Adipocyte (in vitro differentiated cells): ENCODE results near the gene UGT1A5.
"Not testable (repeated sequence)": the region's sequence is repeated elsewhere in the genome, so short reads cannot be mapped to it uniquely, and the experiment has no call there.

Experiments used
- DNase-seq: peaks from one replicate; pipeline ENCODE4 v3.0.0-alpha.2; 2015; ENCODE audit warnings: low read depth
- H3K27me3 ChIP-seq: replicated peaks from 2 replicates; pipeline ENCODE4 v1.7.0; 2013; ENCODE audit warnings: mild to moderate bottlenecking, low read length, moderate library complexity; ENCODE audit not compliant: control insufficient read depth, insufficient read depth
- H3K36me3 ChIP-seq: 2 replicates; pipeline ENCODE4 v1.7.0; 2013; ENCODE audit warnings: low read length, mild to moderate bottlenecking, moderate library complexity; ENCODE audit not compliant: control insufficient read depth, insufficient read depth, severe bottlenecking
- H3K4me1 ChIP-seq: 2 replicates; pipeline ENCODE4 v1.7.0; 2013; ENCODE audit warnings: mild to moderate bottlenecking, low read length, moderate library complexity; ENCODE audit not compliant: control insufficient read depth, insufficient read depth
- H3K4me3 ChIP-seq: 2 replicates; pipeline ENCODE4 v1.7.0; 2013; ENCODE audit warnings: mild to moderate bottlenecking, low read length, moderate library complexity
- H3K9ac ChIP-seq: 2 replicates; pipeline ENCODE4 v1.7.0; 2013; ENCODE audit warnings: mild to moderate bottlenecking, low read length, moderate library complexity
- H3K9me3 ChIP-seq: 2 replicates; pipeline ENCODE4 v1.7.0; 2013; ENCODE audit warnings: mild to moderate bottlenecking, low read length, moderate library complexity; ENCODE audit not compliant: control insufficient read depth

Gene UGT1A5

DNA sequence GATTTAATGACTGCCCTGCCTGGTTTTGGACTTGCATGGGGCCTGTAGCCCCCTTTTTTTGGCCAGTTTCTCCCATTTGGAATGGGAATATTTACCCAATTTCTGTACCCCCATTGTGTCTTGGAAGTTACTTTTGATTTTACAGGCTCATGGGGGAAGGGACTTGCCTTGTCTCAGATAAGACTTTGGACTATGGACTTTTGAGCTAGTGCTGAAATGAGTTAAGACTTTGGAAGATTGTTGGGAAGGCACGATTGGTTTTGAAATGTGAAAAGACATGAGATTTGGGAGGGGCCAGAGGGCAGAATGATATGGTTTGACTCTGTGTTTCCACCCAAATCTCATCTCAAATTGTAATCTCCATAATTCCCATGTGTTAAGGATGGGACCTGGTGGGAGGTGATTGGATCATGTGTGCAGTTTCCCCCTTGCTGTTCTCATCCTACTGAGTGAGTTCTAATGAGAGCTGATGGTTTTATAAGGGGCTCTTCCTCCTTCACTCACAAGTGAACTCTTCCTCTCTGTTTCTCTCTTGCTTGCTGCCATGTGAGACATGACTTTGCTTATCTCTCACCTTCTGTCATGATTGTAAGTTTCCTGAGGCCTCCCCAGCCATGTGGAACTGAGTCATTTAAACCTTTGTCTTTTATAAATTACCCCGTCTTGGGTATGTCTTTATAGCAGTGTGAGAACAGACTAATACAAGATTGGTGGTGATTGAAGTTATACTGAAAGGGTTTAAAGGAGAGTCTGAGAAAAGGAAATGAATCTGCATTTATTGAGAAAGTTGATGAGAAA, 38.7 kb downstream of the UGT1A5 start:
- not testable (repeated sequence) for H3K4me3 ChIP-seq, DNase-seq, H3K9ac ChIP-seq, H3K36me3 ChIP-seq, H3K9me3 ChIP-seq, H3K27me3 ChIP-seq, H3K4me1 ChIP-seq

DNA sequence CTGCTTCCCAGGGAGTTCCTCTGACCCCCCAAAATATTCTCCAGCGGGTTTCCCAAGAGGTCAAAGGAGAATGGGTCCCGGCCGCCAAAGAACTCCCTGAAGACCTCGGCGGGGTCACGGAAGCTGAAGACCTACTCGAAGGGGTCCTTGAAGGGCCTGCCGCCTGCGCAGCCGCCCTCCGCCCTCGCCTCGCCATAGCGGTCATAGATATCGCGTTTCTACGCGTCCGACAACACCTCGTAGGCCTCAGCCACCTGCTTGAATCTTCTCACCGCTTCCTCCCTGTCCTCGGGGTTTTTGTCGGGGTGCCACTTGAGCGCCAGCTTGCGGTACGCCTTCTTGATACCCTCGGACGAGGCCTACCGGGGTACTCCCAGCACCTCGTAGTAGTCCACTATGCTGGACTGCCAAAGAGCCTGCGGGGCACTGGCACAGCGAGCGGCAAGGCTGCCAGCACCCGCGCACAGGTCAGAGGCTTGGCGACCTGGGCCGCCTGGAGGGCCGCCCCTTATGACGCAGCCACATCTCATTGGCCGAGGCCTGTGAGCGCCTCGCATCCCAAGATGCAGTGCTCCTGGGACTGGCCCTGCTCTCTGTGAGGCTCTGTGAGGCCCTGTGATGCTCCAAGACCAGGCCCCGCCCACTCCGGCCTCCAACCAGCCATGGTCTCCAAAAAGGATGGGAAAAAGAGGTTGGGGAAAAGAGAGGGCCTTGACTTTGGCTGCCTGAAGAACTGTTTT, 42.3 kb downstream of the UGT1A5 start:
- no peaks in the 10 kb centered on the region for H3K27me3 ChIP-seq
- no peak overlapping the region for H3K4me3 ChIP-seq
- no peaks in the 10 kb centered on the region for H3K4me1 ChIP-seq
- peaks cover 8% of the 10 kb centered on the region for H3K9me3 ChIP-seq
- no peak for DNase-seq
- H3K9ac ChIP-seq, result no peak overlapping the region
- H3K36me3 ChIP-seq, result no peaks in the 10 kb centered on the region

DNA sequence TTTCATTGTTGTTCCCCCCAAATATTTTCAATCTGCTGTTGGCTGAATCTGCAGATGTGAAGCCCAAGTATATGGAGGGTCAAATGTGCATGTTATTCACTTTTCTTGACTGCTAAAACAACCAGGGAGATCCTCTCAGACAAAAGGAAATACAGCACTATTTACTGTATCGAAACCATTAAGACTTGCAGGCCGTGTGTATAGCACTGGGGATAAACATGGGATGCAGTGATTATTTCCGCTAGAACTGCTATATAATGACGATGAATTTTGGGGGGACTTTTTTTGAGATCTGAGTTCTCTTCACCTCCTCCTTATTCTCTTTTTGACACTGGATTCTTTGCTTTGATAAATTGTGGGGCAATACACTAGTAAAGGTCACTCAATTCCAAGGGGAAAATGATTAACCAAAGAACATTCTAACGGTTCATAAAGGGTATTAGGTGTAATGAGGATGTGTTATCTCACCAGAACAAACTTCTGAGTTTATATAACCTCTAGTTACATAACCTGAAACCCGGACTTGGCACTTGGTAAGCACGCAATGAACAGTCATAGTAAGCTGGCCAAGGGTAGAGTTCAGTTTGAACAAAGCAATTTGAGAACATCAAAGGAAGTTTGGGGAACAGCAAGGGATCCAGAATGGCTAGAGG, 43.8 kb downstream of the UGT1A5 start:
- Histone ChIP-seq H3K4me3 (no peak overlapping the region), H3K4me1 (peaks cover 7% of the 10 kb centered on the region), H3K9me3 (peaks cover 4% of the 10 kb centered on the region), H3K27me3 (no peaks in the 10 kb centered on the region), H3K9ac (no peak overlapping the region), H3K36me3 (no peaks in the 10 kb centered on the region)
- DNase-seq, result no peak

DNA sequence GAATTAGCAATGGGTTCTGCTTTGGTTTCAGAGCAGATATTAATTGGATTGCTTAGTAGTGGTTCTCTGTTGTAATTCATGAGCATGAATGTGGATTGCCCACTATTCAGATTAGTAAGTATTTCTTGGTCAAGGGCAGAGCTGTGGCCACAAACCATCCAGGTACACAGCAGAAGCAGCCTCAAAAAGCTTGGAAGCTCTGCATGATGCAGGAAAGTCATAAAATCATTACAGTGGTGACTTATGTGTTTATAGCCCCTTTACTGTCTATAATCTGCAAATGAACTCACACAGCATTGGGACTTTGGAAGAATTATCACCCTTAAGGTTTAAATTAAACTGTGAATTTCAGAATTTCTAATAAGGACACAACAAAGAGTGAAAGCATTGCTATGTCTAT, 45.4 kb downstream of the UGT1A5 start:
- Histone ChIP-seq H3K9me3 (peaks cover 4% of the 10 kb centered on the region), H3K9ac (no peak overlapping the region), H3K36me3 (no peaks in the 10 kb centered on the region), H3K4me1 (peaks cover 9% of the 10 kb centered on the region), H3K27me3 (no peaks in the 10 kb centered on the region), H3K4me3 (no peak overlapping the region)
- no peak for DNase-seq

DNA sequence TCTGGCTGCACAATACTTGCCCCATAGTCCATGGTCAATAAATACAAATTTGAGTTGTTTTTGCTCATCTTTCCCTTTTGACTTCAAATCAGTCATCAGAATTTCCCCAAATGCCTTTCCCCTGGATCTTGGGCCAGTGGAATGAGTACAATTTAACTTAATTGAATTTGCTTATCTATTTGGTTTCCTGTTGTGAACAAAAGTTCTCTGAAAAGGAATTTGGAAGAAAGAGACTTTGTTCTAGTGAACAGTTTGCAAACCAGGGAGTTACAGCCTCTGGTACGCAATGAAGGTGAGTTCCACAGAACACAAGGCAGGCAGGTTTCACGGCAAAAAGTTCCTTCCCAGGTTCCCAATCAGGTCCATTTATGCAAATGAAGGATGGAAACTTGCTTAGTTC, 46.1 kb downstream of the UGT1A5 start:
- no peaks in the 10 kb centered on the region for H3K36me3 ChIP-seq
- H3K9ac ChIP-seq, result no peak overlapping the region
- no peaks in the 10 kb centered on the region for H3K9me3 ChIP-seq
- H3K4me3 ChIP-seq, result no peak overlapping the region
- no peaks in the 10 kb centered on the region for H3K27me3 ChIP-seq
- peaks cover 9% of the 10 kb centered on the region for H3K4me1 ChIP-seq
- peak; percentile 30 for DNase-seq

DNA sequence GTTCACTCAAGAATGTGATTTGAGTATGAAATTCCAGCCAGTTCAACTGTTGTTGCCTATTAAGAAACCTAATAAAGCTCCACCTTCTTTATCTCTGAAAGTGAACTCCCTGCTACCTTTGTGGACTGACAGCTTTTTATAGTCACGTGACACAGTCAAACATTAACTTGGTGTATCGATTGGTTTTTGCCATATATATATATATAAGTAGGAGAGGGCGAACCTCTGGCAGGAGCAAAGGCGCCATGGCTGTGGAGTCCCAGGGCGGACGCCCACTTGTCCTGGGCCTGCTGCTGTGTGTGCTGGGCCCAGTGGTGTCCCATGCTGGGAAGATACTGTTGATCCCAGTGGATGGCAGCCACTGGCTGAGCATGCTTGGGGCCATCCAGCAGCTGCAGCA, 47.3 kb downstream of the UGT1A5 start, which contains the start of gene UGT1A1:
Gene UGT1A1, plus strand, starts transcription at position 228 of the 400 bp plus-strand sequence. Its CDS starts 18 bp downstream, at position 246.
- Histone ChIP-seq H3K27me3 (no peaks in the 10 kb centered on the region), H3K9ac (no peak within 1 kb of the TSS), H3K4me1 (peaks cover 19% of the 10 kb centered on the region), H3K36me3 (no peaks in the 10 kb centered on the region), H3K4me3 (no peak within 1 kb of the TSS), H3K9me3 (no peaks in the 10 kb centered on the region)
- DNase-seq, result no peak

DNA sequence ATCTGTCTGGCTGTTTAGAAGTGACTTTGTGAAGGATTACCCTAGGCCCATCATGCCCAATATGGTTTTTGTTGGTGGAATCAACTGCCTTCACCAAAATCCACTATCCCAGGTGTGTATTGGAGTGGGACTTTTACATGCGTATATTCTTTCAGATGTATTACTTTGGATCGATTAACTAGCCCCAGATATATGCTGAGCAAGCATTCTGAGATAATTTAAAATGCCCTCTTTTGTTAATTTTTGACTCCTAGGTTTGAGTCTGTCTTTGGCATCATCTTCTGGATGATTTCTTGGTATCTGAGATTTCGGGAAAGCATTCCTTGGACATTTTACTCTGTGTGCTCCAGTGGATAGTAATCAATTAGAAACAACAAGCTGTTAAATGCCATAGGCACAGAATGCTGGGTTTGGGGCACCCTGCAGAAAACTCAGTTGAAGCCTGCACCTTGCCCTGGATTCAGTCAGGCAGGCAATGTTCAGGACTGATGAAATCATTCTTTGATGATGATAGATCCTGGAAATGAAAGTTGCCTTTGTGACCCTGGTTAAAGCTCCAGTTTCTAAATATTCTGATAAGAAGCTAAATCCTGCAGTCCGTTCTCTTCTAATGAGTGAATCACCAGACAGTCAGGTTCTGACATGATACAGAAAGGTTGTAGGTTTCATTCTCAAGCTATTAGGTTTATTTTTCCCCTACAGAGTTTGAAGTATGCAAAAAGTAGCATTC, 48.5 kb downstream of the UGT1A5 start:
- Histone ChIP-seq H3K27me3 (no peaks in the 10 kb centered on the region), H3K36me3 (no peaks in the 10 kb centered on the region), H3K9me3 (no peaks in the 10 kb centered on the region), H3K4me3 (no peak overlapping the region), H3K4me1 (peaks cover 19% of the 10 kb centered on the region), H3K9ac (no peak overlapping the region)
- peak; percentile 33 for DNase-seq

DNA sequence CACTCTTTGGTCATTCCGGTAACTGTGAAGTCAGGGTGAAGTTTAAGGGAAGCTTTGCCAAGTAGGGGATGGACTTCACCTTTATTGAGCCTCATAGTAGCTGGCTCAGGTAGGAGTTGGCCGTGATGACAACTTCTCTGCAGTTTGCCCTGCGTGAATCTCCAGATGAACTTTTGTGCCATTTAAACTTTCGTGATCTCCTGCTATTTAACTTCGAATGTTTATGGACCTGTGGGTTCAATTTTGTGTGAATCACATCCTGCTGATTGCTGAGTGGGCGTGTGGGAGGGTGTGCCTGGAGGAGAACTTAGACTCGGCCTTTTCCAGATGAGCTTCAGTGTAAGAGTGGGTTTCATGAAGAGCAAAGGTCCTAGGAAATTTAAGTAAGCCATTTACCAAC, 51.6 kb downstream of the UGT1A5 start:
- Histone ChIP-seq H3K27me3 (no peaks in the 10 kb centered on the region), H3K9me3 (no peaks in the 10 kb centered on the region), H3K4me3 (no peak overlapping the region), H3K36me3 (no peaks in the 10 kb centered on the region), H3K9ac (no peak overlapping the region), H3K4me1 (peaks cover 19% of the 10 kb centered on the region)
- peak; percentile 52 for DNase-seq

DNA sequence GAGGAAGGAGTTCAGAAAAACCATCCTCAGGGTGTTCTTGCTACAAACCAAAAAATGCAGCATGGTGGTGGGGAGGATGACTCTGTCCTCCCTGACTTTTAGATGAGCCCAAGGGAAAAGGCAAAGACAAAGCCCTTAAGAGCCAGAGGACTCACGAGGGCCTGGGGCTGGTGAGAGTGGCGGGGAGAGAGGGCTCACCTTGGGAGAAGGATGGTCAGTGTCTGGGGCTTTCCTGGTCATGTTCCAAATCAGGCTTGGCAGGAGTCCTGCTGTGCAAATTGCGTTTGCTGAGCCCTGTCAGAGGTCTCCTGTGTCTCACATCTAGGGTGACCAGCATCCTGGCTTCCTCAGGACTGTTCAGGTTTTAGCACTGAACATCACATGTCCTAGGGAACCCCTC, 52.1 kb downstream of the UGT1A5 start:
- Histone ChIP-seq H3K9me3 (no peaks in the 10 kb centered on the region), H3K9ac (no peak overlapping the region), H3K4me3 (no peak overlapping the region), H3K27me3 (no peaks in the 10 kb centered on the region), H3K4me1 (peaks cover 19% of the 10 kb centered on the region), H3K36me3 (no peaks in the 10 kb centered on the region)
- no peak for DNase-seq

DNA sequence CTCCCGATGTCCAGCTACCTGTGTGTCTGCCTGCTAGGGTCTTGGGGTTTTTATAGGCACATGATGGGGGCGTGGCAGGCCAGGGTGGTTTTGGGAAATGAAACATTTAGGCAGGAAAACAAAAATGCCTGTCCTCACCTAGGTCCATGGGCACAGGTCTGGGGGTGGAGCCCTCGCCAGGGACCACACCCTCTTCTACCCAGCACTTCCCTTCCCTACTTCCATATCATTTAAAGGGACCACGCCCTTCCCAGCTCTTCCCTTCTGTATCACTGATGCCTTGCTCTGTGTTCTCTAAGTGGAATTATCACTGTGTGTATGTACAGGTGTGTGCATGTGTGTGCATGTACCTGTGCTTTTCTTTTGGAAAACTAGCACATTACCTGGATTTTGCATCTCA, 53.7 kb downstream of the UGT1A5 start:
- Histone ChIP-seq H3K9me3 (no peaks in the 10 kb centered on the region), H3K36me3 (no peaks in the 10 kb centered on the region), H3K4me3 (no peak overlapping the region), H3K27me3 (no peaks in the 10 kb centered on the region), H3K4me1 (peaks cover 14% of the 10 kb centered on the region), H3K9ac (no peak overlapping the region)
- DNase-seq, result no peak

DNA sequence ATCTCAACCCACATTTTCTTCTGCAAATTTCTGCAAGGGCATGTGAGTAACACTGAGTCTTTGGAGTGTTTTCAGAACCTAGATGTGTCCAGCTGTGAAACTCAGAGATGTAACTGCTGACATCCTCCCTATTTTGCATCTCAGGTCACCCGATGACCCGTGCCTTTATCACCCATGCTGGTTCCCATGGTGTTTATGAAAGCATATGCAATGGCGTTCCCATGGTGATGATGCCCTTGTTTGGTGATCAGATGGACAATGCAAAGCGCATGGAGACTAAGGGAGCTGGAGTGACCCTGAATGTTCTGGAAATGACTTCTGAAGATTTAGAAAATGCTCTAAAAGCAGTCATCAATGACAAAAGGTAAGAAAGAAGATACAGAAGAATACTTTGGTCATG, 55.4 kb downstream of the UGT1A5 start:
- no peak overlapping the region for H3K9ac ChIP-seq
- H3K4me3 ChIP-seq, result no peak overlapping the region
- peaks cover 9% of the 10 kb centered on the region for H3K4me1 ChIP-seq
- H3K9me3 ChIP-seq, result no peaks in the 10 kb centered on the region
- H3K27me3 ChIP-seq, result no peaks in the 10 kb centered on the region
- H3K36me3 ChIP-seq, result no peaks in the 10 kb centered on the region
- DNase-seq, result no peak
